ENCODE data around the gene ZBED4. TPM values are rescaled to one million over a fixed set of nuclear protein-coding genes. Genes with fewer than 3 reads are reported as not detected.

The ZBED4 gene
- total and polyA plus RNA-seq, 2 of the 13 experiments (the other 11 are each of a cell fraction or from before 2014, with no cell fraction given): 5.4 to 9.6 TPM

DNA sequence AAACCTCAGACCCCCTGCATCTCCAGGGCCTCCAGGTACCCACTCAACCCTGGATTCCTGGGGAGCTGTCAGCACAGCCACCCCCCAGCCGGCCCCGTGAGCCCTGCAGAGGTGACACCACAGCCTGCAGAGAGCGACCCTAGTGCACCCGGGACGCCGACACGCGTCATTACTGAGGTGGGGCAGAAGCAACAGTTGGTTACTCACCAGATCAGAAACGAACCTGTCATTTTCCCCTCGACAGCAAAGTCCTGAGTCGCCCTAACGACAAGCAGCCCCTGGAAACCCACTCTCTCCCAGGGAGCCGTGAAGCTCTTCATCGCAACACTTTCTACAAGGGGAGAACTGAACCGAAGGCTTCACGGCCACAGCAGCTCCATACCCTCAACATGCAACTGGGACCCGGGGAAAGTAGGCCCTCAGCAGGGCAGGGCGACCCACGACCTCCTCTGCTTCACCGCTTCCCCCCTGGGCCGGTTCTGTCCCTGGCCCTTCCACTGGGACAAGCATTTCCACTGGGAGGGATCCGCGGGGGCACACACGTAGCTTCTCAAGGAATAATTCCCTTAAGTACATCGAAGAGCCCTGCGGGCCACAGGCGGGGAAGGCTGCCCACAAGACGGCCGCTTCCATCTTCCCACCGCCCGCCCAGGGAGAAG lies 27.6 kb upstream of the ZBED4 start (continued):
- TF ChIP-seq, protein P1, sequence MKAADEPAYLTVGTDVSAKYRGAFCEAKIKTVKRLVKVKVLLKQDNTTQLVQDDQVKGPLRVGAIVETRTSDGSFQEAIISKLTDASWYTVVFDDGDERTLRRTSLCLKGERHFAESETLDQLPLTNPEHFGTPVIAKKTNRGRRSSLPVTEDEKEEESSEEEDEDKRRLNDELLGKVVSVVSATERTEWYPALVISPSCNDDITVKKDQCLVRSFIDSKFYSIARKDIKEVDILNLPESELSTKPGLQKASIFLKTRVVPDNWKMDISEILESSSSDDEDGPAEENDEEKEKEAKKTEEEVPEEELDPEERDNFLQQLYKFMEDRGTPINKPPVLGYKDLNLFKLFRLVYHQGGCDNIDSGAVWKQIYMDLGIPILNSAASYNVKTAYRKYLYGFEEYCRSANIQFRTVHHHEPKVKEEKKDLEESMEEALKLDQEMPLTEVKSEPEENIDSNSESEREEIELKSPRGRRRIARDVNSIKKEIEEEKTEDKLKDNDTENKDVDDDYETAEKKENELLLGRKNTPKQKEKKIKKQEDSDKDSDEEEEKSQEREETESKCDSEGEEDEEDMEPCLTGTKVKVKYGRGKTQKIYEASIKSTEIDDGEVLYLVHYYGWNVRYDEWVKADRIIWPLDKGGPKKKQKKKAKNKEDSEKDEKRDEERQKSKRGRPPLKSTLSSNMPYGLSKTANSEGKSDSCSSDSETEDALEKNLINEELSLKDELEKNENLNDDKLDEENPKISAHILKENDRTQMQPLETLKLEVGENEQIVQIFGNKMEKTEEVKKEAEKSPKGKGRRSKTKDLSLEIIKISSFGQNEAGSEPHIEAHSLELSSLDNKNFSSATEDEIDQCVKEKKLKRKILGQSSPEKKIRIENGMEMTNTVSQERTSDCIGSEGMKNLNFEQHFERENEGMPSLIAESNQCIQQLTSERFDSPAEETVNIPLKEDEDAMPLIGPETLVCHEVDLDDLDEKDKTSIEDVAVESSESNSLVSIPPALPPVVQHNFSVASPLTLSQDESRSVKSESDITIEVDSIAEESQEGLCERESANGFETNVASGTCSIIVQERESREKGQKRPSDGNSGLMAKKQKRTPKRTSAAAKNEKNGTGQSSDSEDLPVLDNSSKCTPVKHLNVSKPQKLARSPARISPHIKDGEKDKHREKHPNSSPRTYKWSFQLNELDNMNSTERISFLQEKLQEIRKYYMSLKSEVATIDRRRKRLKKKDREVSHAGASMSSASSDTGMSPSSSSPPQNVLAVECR (CRISPR knock-in tag; IDR thresholded peaks at IDR 0.05; ENCODE audit: borderline replicate concordance): peak; percentile 1; the same call in 1 of the 2 replicates
- no peak for TF ChIP-seq ZNF768 (CRISPR knock-in tag; IDR thresholded peaks at IDR 0.05)
- no peak for TF ChIP-seq RFX3 (CRISPR knock-in tag; IDR thresholded peaks at IDR 0.05)
- no peak for TF ChIP-seq GFI1 (CRISPR knock-in tag; IDR thresholded peaks at IDR 0.05; ENCODE audit: borderline replicate concordance)
- TF ChIP-seq CEBPB (IDR thresholded peaks at IDR 0.05; ENCODE audit: borderline replicate concordance, low read depth, low read length): no peak
- TF ChIP-seq ZNF549 (CRISPR knock-in tag; IDR thresholded peaks at IDR 0.05): no peak
- TF ChIP-seq AGO2 (optimal IDR thresholded peaks at IDR 0.05; ENCODE audit: low read depth, low read length): peak; percentile 44
- TF ChIP-seq NFIB (CRISPR knock-in tag; IDR thresholded peaks at IDR 0.05; ENCODE audit: borderline replicate concordance): no peak
- TF ChIP-seq ZMYM3 (CRISPR knock-in tag; IDR thresholded peaks at IDR 0.05): no peak
- no peak for TF ChIP-seq CBX1 (IDR thresholded peaks at IDR 0.05; ENCODE audit: low read depth)
- no peak for TF ChIP-seq AGO1 (IDR thresholded peaks at IDR 0.05; ENCODE audit: low read depth, low read length, poor library complexity, severe bottlenecking)
- TF ChIP-seq TCF12 (IDR thresholded peaks at IDR 0.05): no peak
- no peak for TF ChIP-seq TCF12 (CRISPR knock-in tag; IDR thresholded peaks at IDR 0.05)
- TF ChIP-seq, protein P2, sequence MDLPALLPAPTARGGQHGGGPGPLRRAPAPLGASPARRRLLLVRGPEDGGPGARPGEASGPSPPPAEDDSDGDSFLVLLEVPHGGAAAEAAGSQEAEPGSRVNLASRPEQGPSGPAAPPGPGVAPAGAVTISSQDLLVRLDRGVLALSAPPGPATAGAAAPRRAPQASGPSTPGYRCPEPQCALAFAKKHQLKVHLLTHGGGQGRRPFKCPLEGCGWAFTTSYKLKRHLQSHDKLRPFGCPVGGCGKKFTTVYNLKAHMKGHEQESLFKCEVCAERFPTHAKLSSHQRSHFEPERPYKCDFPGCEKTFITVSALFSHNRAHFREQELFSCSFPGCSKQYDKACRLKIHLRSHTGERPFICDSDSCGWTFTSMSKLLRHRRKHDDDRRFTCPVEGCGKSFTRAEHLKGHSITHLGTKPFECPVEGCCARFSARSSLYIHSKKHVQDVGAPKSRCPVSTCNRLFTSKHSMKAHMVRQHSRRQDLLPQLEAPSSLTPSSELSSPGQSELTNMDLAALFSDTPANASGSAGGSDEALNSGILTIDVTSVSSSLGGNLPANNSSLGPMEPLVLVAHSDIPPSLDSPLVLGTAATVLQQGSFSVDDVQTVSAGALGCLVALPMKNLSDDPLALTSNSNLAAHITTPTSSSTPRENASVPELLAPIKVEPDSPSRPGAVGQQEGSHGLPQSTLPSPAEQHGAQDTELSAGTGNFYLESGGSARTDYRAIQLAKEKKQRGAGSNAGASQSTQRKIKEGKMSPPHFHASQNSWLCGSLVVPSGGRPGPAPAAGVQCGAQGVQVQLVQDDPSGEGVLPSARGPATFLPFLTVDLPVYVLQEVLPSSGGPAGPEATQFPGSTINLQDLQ (CRISPR knock-in tag; IDR thresholded peaks at IDR 0.05): no peak
- TF ChIP-seq ZSCAN25 (CRISPR knock-in tag; IDR thresholded peaks at IDR 0.05): peak; percentile 36
- peak; percentile 14; the same call in 1 of the 2 replicates for TF ChIP-seq ATF7-NPFF (CRISPR knock-in tag; IDR thresholded peaks at IDR 0.05; ENCODE audit: low read depth)
- TF ChIP-seq ZNF12 (CRISPR knock-in tag; IDR thresholded peaks at IDR 0.05): peak; percentile 83; the same call in 1 of the 2 replicates
- no peak for TF ChIP-seq ZNF800 (CRISPR knock-in tag; IDR thresholded peaks at IDR 0.05)
- no peak for TF ChIP-seq BCL6 (CRISPR knock-in tag; IDR thresholded peaks at IDR 0.05)
- TF ChIP-seq YEATS4 (CRISPR knock-in tag; IDR thresholded peaks at IDR 0.05; ENCODE audit: borderline replicate concordance): 0 out of 2 replicates have a peak, but pooled peaks have one; percentile 11
- TF ChIP-seq ERF (CRISPR knock-in tag; IDR thresholded peaks at IDR 0.05): no peak

All from HepG2 (cell line).